H1 (cell line): ENCODE measurements around the gene C21orf58. TPM values are rescaled to one million over a fixed set of nuclear protein-coding genes. Genes with fewer than 3 reads are reported as not detected.
A peak's percentile ranks its signal among the peaks of the same experiment; 100 is the strongest.

ENCODE experiments used
- CTCF ChIA-PET: fragments of 300-600 bp; sonication (Branson Sonifier 250); formaldehyde crosslinking; loops from one replicate; lab custom pipeline; 2021; ENCODE audit not compliant: partially characterized antibody; lab: Charles Lee
- POLR2A ChIA-PET: fragments of 300-600 bp; sonication (Branson Sonifier 250); formaldehyde crosslinking; loops from one replicate; lab custom pipeline; 2021; ENCODE audit warnings: inconsistent platforms; ENCODE audit not compliant: partially characterized antibody; lab: Charles Lee
- DNase-seq, 2 experiments: peaks; one replicate each; pipeline versions ENCODE4 v3.0.0 to v3.0.0-alpha.2; 2010 to 2022; ENCODE audit warnings: low spot score in 2 of 2, low read depth in 1 of 2, mixed read lengths in 1 of 2
- FAIRE-seq: peaks from 2 replicates; lab custom pipeline; 2011; peaks lifted over from hg19 to GRCh38; lab: Jason Lieb, UNC
- H2AFZ ChIP-seq: 2 replicates; pipeline ENCODE4 v1.8.1; 2012; ENCODE audit warnings: low read length, inconsistent platforms
- H2AK5ac ChIP-seq: 2 replicates; pipeline ENCODE4 v1.6.1; 2013; ENCODE audit warnings: low read depth, low read length
- H2BK120ac ChIP-seq: replicated peaks from 2 replicates; pipeline ENCODE3; 2013; ENCODE audit warnings: low read depth, low read length, inconsistent platforms
- H2BK12ac ChIP-seq: 2 replicates; pipeline ENCODE4 v1.6.1; 2013; ENCODE audit warnings: low read depth, low read length
- H2BK15ac ChIP-seq: 2 replicates; pipeline ENCODE4 v1.6.1; 2013; ENCODE audit warnings: low read length
- H2BK20ac ChIP-seq: 2 replicates; pipeline ENCODE4 v1.6.1; 2013; ENCODE audit warnings: low read length
- H2BK5ac ChIP-seq: 2 replicates; pipeline ENCODE4 v1.6.1; 2013; ENCODE audit warnings: low read depth, low read length
- H3K14ac ChIP-seq: 2 replicates; pipeline ENCODE4 v1.6.1; 2013; ENCODE audit warnings: inconsistent platforms; ENCODE audit not compliant: insufficient read length
- H3K18ac ChIP-seq: 2 replicates; pipeline ENCODE4 v1.6.1; 2013; ENCODE audit warnings: low read length; ENCODE audit errors: extremely low read depth
- H3K23ac ChIP-seq: 2 replicates; pipeline ENCODE4 v1.6.1; 2013; ENCODE audit warnings: inconsistent platforms; ENCODE audit not compliant: insufficient read length
- H3K23me2 ChIP-seq: 2 replicates; pipeline ENCODE4 v1.6.1; 2013; ENCODE audit warnings: low read depth, low read length
- H3K27ac ChIP-seq: 2 replicates; pipeline ENCODE4 v1.6.1; 2011; ENCODE audit warnings: low read depth, low read length, inconsistent platforms
- H3K27me3 ChIP-seq, 4 experiments: replicated peaks in 1 of 4; 1 replicate in 1 of 4; 2 replicates in 3 of 4; pipeline versions ENCODE4 v1.6.1 to v1.8.1; 2011 to 2013; ENCODE audit warnings: low read length in 3 of 4, mild to moderate bottlenecking in 3 of 4, inconsistent platforms in 2 of 4, mixed read lengths in 2 of 4, moderate library complexity in 1 of 4; ENCODE audit not compliant: control insufficient read depth in 3 of 4, insufficient read depth in 3 of 4; ENCODE audit errors: extremely low read depth in 1 of 4
- H3K36me3 ChIP-seq, 4 experiments: 2 replicates each; pipeline versions ENCODE4 v1.6.1 to v1.8.1; 2011 to 2013; ENCODE audit warnings: mild to moderate bottlenecking in 4 of 4, low read length in 3 of 4, moderate library complexity in 2 of 4, control low read depth in 1 of 4, inconsistent platforms in 1 of 4; ENCODE audit not compliant: insufficient read depth in 4 of 4, control insufficient read depth in 2 of 4
- H3K4ac ChIP-seq: replicated peaks from 2 replicates; pipeline ENCODE3; 2013; ENCODE audit warnings: low read length, low read depth, mixed read lengths, inconsistent platforms; ENCODE audit not compliant: insufficient read length
- H3K4me1 ChIP-seq, 4 experiments: replicated peaks in 1 of 4; 1 replicate in 1 of 4; 2 replicates in 3 of 4; pipeline versions ENCODE4 v1.6.1 to v1.8.1; 2011 to 2013; ENCODE audit warnings: low read length in 3 of 4, inconsistent platforms in 2 of 4, mixed read lengths in 1 of 4; ENCODE audit not compliant: insufficient read depth in 4 of 4, control insufficient read depth in 3 of 4
- H3K4me2 ChIP-seq, 2 experiments: 2 replicates each; pipeline versions ENCODE4 v1.6.1 to v1.8.1; 2011 to 2013; ENCODE audit warnings: low read depth in 2 of 2, low read length in 2 of 2, control low read depth in 1 of 2, inconsistent platforms in 1 of 2, mild to moderate bottlenecking in 1 of 2; ENCODE audit not compliant: insufficient read depth in 1 of 2
- H3K4me3 ChIP-seq, 4 experiments: fragments of 200-600, 300-600 bp in 1 of 4; sonication (generic), shearing (Covaris generic), sonication (Bioruptor Twin) in 1 of 4; 2 replicates each; pipeline versions ENCODE4 v1.5.1 to v1.8.1; 2011 to 2016; ENCODE audit warnings: low read length in 4 of 4, low read depth in 3 of 4, control low read depth in 2 of 4, inconsistent platforms in 2 of 4, mild to moderate bottlenecking in 2 of 4, mixed read lengths in 1 of 4, moderate library complexity in 1 of 4; ENCODE audit not compliant: insufficient read depth in 2 of 4; ENCODE audit errors: extremely low read depth in 1 of 4
- H3K56ac ChIP-seq: replicated peaks from 2 replicates; pipeline ENCODE3; 2013; ENCODE audit warnings: low read depth, mild to moderate bottlenecking, mixed read lengths, low read length, inconsistent platforms; ENCODE audit not compliant: insufficient read length
- H3K79me1 ChIP-seq: 2 replicates; pipeline ENCODE4 v1.6.1; 2013; ENCODE audit warnings: low read depth, low read length, control low read depth
- H3K79me2 ChIP-seq, 2 experiments: 2 replicates each; pipeline versions ENCODE4 v1.6.1 to v1.8.1; 2012 to 2013; ENCODE audit warnings: low read length in 2 of 2, mild to moderate bottlenecking in 2 of 2, inconsistent platforms in 1 of 2; ENCODE audit not compliant: insufficient read depth in 2 of 2, control insufficient read depth in 1 of 2
- H3K9ac ChIP-seq, 4 experiments: replicated peaks in 1 of 4; 1 replicate in 1 of 4; 2 replicates in 3 of 4; pipeline versions ENCODE4 v1.6.1 to v1.8.1; 2011 to 2013; ENCODE audit warnings: low read depth in 3 of 4, low read length in 3 of 4, control low read depth in 2 of 4, mild to moderate bottlenecking in 2 of 4, moderate library complexity in 2 of 4, inconsistent platforms in 1 of 4; ENCODE audit errors: extremely low read depth in 1 of 4
- H3K9me3 ChIP-seq, 2 experiments: 2 replicates each; pipeline versions ENCODE4 v1.6.1 to v1.8.1; 2012 to 2013; ENCODE audit warnings: mild to moderate bottlenecking in 2 of 2, moderate library complexity in 2 of 2, control low read depth in 1 of 2, inconsistent platforms in 1 of 2, low read depth in 1 of 2, low read length in 1 of 2, mixed read lengths in 1 of 2; ENCODE audit not compliant: insufficient read depth in 2 of 2
- H4K20me1 ChIP-seq, 2 experiments: replicated peaks in 1 of 2; 2 replicates each; pipeline versions ENCODE3 to v1.8.1; 2011 to 2013; ENCODE audit warnings: inconsistent platforms in 2 of 2, low read length in 2 of 2, mild to moderate bottlenecking in 1 of 2; ENCODE audit not compliant: insufficient read depth in 2 of 2, control insufficient read depth in 1 of 2
- H4K5ac ChIP-seq: 2 replicates; pipeline ENCODE4 v1.6.1; 2013; ENCODE audit warnings: low read length, low read depth, mixed read lengths, inconsistent platforms; ENCODE audit not compliant: insufficient read length
- H4K8ac ChIP-seq: 2 replicates; pipeline ENCODE4 v1.8.0; 2013; ENCODE audit warnings: mild to moderate bottlenecking, moderate library complexity, low read length, inconsistent platforms; ENCODE audit not compliant: insufficient read depth; ENCODE audit errors: extremely low read depth
- H4K91ac ChIP-seq: replicated peaks from 2 replicates; pipeline ENCODE3; 2013; ENCODE audit warnings: low read length, mixed read lengths, inconsistent platforms; ENCODE audit not compliant: insufficient read length
- BACH1 ChIP-seq: IDR thresholded peaks from 2 replicates; pipeline ENCODE4 v1.6.1; 2012; ENCODE audit warnings: low read length, improper control_type of control experiment
- GTF2F1 ChIP-seq: IDR thresholded peaks from 2 replicates; pipeline ENCODE4 v1.6.1; 2012; ENCODE audit warnings: low read depth, low read length, improper control_type of control experiment, borderline replicate concordance
- HDAC2 ChIP-seq, 2 experiments: fragments of 300-600 bp in 1 of 2; sonication (generic) in 1 of 2; IDR thresholded peaks; 2 replicates each; pipeline ENCODE4 v1.6.1; 2011 to 2012; ENCODE audit warnings: low read depth in 2 of 2, low read length in 2 of 2, mild to moderate bottlenecking in 2 of 2, moderate library complexity in 2 of 2, borderline replicate concordance in 1 of 2, inconsistent platforms in 1 of 2
- JUND ChIP-seq: IDR thresholded peaks from 2 replicates; pipeline ENCODE4 v1.6.1; 2011; ENCODE audit warnings: mild to moderate bottlenecking, improper control_type of control experiment, low read length
- NANOG ChIP-seq: IDR thresholded peaks from 2 replicates; pipeline ENCODE4 v1.6.1; 2011; ENCODE audit warnings: low read length, low read depth, mild to moderate bottlenecking, inconsistent platforms; ENCODE audit not compliant: insufficient read depth, poor library complexity, severe bottlenecking
- RFX5 ChIP-seq: IDR thresholded peaks from 2 replicates; pipeline ENCODE4 v1.6.1; 2011; ENCODE audit warnings: low read depth, low read length, improper control_type of control experiment, borderline replicate concordance
- SIRT6 ChIP-seq: IDR thresholded peaks from one replicate; pipeline ENCODE4 v1.7.1; 2012; ENCODE audit warnings: low read length, inconsistent platforms
- TBP ChIP-seq: IDR thresholded peaks from 2 replicates; pipeline ENCODE4 v1.6.1; 2011; ENCODE audit warnings: low read depth, low read length, improper control_type of control experiment
- TEAD4 ChIP-seq: IDR thresholded peaks from 2 replicates; pipeline ENCODE4 v1.6.1; 2012; ENCODE audit warnings: low read depth, low read length, inconsistent platforms, mixed read lengths
- WGBS, 2 experiments: shearing (Covaris generic) in 1 of 2; methylation state at CpG; one replicate each; pipeline versions ENCODE4 v1.1.6 to v1.1.7; 2013 to 2015; ENCODE audit warnings: low lambda C conversion rate in 2 of 2, mixed read lengths in 2 of 2, inconsistent platforms in 1 of 2, low coverage in 1 of 2, missing lambda C conversion rate in 1 of 2; ENCODE audit not compliant: insufficient replicate concordance in 2 of 2, insufficient coverage in 1 of 2, insufficient read length in 1 of 2; ENCODE audit errors: extremely low coverage in 1 of 2, missing lambda C conversion rate in 1 of 2; 5-methylcytosine and 5-hydroxymethylcytosine counted together
- polyA plus RNA-seq, 7 experiments: library from polyadenylated mRNA; depleted of rRNA in 3 of 7; stranded (reverse) in 5 of 7; unstranded in 2 of 7; fragments of >200 nt in 5 of 7; fragments of 200-250 nt in 2 of 7; gene quantifications; 1 replicate in 5 of 7; 2 replicates in 1 of 7; 4 replicates in 1 of 7; pipeline versions ENCODE4 v1.2.1 to v1.2.3, GENCODE V29; 2011 to 2013; ENCODE audit warnings: missing spikeins in 2 of 7, mixed read lengths in 2 of 7
- total RNA-seq: library from RNA; stranded (reverse); fragmentation: NEBNext Ultra II Directional; extraction: Animal tissue kit (Norgen Biotek cat#: 25700); gene quantifications from 2 replicates; pipeline ENCODE4 v1.2.1, GENCODE V29; 2021
- TF ChIP-seq, protein P1 (sequence below), 3 experiments: IDR thresholded peaks; 1 replicate in 2 of 3; 2 replicates in 1 of 3; pipeline versions ENCODE4 v1.5.1 to v1.6.1; 2011; ENCODE audit warnings: low read length in 3 of 3, mild to moderate bottlenecking in 3 of 3, inconsistent platforms in 2 of 3, low read depth in 1 of 3, moderate library complexity in 1 of 3; ENCODE audit not compliant: insufficient read depth in 1 of 3; ENCODE audit errors: control extremely low read depth in 1 of 3

C21orf58 gene
- total and polyA plus RNA-seq, 2 of the 8 experiments (the other 6 are each of a cell fraction or from before 2014, with no cell fraction given): 13.8 to 26.1 TPM

GRCh38 chr21:46326110-46326703 lies 2.5 kb upstream of the C21orf58 start:
- peak overlapping the region; percentile 34 for H4K91ac ChIP-seq
- H2AK5ac ChIP-seq: no peak overlapping the region
- peaks cover 3 to 18% of the 10 kb centered on the region in 2 experiments for H4K20me1 ChIP-seq
- no peaks in the 10 kb centered on the region for H3K27me3 ChIP-seq
- no peak for DNase-seq
- H2AFZ ChIP-seq: no peak overlapping the region
- H3K79me1 ChIP-seq: peaks cover 17% of the 10 kb centered on the region
- peaks cover 11 to 64% of the 10 kb centered on the region in 2 experiments for H3K79me2 ChIP-seq
- no peak overlapping the region for H3K23ac ChIP-seq
- no peak overlapping the region for H2BK15ac ChIP-seq
- no peak overlapping the region for H2BK120ac ChIP-seq
- H3K9ac ChIP-seq: no peak overlapping the region
- POLR2A ChIA-PET: interaction anchor here (0.9 to 1.8 kb wide), 6 partner anchors 15 to 132 kb away, joined by 3 to 5 read pairs (median 5); partner anchors contain the start of genes MCM3AP and YBEY
- no peaks in the 10 kb centered on the region for H3K9me3 ChIP-seq
- H2BK12ac ChIP-seq: no peak overlapping the region
- H4K5ac ChIP-seq: no peak overlapping the region
- no peak overlapping the region for H3K14ac ChIP-seq
- H3K4me1 ChIP-seq: peaks cover 0 to 9% (median 4%) of the 10 kb centered on the region in 4 experiments; a peak in 6 of 7 replicates
- H3K36me3 ChIP-seq: peaks cover 2 to 22% (median 13%) of the 10 kb centered on the region in 4 experiments; a peak in 6 of 8 replicates
- peak overlapping the region in 1 of 2 experiments; percentile 97; a peak in 1 of 4 replicates for H3K4me2 ChIP-seq
- H3K27ac ChIP-seq: no peak overlapping the region
- H2BK20ac ChIP-seq: no peak overlapping the region
- CTCF ChIA-PET: interaction anchor here (0.7 to 1.7 kb wide), 14 partner anchors 9 to 983 kb away, joined by 3 to 6 read pairs (median 3); partner anchors contain the start of gene MCM3AP
- no peak overlapping the region for H3K56ac ChIP-seq
- peak overlapping the region in 1 of 4 experiments; percentile 95; a peak in 2 of 8 replicates for H3K4me3 ChIP-seq
- H3K23me2 ChIP-seq: peaks cover 14% of the 10 kb centered on the region
- no peak for FAIRE-seq
- peak overlapping the region; percentile 90; the same call in 1 of the 2 replicates for H4K8ac ChIP-seq
- 83% methylated on average over 15 of the region's 15 CpGs; no CpG with 5 or more reads in 1 of the 2 experiments for WGBS, 2 experiments
- no peak overlapping the region for H3K4ac ChIP-seq
- H2BK5ac ChIP-seq: no peak overlapping the region
- H3K18ac ChIP-seq: no peak overlapping the region
- TF ChIP-seq, protein P1, sequence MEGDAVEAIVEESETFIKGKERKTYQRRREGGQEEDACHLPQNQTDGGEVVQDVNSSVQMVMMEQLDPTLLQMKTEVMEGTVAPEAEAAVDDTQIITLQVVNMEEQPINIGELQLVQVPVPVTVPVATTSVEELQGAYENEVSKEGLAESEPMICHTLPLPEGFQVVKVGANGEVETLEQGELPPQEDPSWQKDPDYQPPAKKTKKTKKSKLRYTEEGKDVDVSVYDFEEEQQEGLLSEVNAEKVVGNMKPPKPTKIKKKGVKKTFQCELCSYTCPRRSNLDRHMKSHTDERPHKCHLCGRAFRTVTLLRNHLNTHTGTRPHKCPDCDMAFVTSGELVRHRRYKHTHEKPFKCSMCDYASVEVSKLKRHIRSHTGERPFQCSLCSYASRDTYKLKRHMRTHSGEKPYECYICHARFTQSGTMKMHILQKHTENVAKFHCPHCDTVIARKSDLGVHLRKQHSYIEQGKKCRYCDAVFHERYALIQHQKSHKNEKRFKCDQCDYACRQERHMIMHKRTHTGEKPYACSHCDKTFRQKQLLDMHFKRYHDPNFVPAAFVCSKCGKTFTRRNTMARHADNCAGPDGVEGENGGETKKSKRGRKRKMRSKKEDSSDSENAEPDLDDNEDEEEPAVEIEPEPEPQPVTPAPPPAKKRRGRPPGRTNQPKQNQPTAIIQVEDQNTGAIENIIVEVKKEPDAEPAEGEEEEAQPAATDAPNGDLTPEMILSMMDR (IDR thresholded peaks at IDR 0.05; ENCODE audit: control extremely low read depth in 1 of 3, insufficient read depth in 1 of 3, low read depth in 1 of 3, low read length in 3 of 3): peak in 2 of 3 experiments; percentile 3 to 37; a peak in 2 of 4 replicates
- TF ChIP-seq HDAC2 (IDR thresholded peaks at IDR 0.05; ENCODE audit: borderline replicate concordance in 1 of 2, low read depth in 2 of 2, low read length in 2 of 2) (no peak), RFX5 (no peak), SIRT6 (no peak), GTF2F1 (no peak), TBP (no peak), JUND (no peak), TEAD4 (no peak), BACH1 (no peak), NANOG (no peak)
